DND-41 (cell line): Measurements from ENCODE around the gene MRPL17.

Source experiments
- ATAC-seq: fragments of 200-7000 bp; cut with Tn5 transposase; 3 replicates; pipeline ENCODE4 v1.9.1; 2021; ENCODE audit warnings: low read depth; ENCODE audit not compliant: insufficient read depth
- DNase-seq: peaks from one replicate; pipeline ENCODE4 v3.0.0-alpha.2; 2020
- H2AFZ ChIP-seq: 2 replicates; pipeline ENCODE4 v1.6.0; 2012; ENCODE audit warnings: low read depth, low read length
- H3K27ac ChIP-seq: 2 replicates; pipeline ENCODE4 v1.5.1; 2012; ENCODE audit warnings: low read length, inconsistent platforms
- H3K27me3 ChIP-seq: fragments of 200-600 bp; sonication (generic); 2 replicates; pipeline ENCODE4 v1.6.0; 2012; ENCODE audit warnings: low read length, mild to moderate bottlenecking, inconsistent platforms; ENCODE audit not compliant: insufficient read depth, poor library complexity
- H3K36me3 ChIP-seq: 2 replicates; pipeline ENCODE4 v1.5.1; 2012; ENCODE audit warnings: low read length, inconsistent platforms; ENCODE audit not compliant: insufficient read depth
- H3K4me1 ChIP-seq: 2 replicates; pipeline ENCODE4 v1.5.1; 2012; ENCODE audit warnings: mild to moderate bottlenecking, low read length; ENCODE audit not compliant: insufficient read depth
- H3K4me2 ChIP-seq: 2 replicates; pipeline ENCODE4 v1.6.0; 2012; ENCODE audit warnings: mild to moderate bottlenecking, moderate library complexity, low read length, inconsistent platforms; ENCODE audit not compliant: insufficient read depth
- H3K4me3 ChIP-seq, 2 experiments: fragments of 200-600 bp in 1 of 2; shearing (Covaris generic) in 1 of 2; 2 replicates each; pipeline ENCODE4 v1.5.1; 2012 to 2016; ENCODE audit warnings: inconsistent platforms in 2 of 2, low read length in 2 of 2, mild to moderate bottlenecking in 2 of 2, low read depth in 1 of 2, moderate library complexity in 1 of 2
- H3K79me2 ChIP-seq: 2 replicates; pipeline ENCODE4 v1.6.0; 2012; ENCODE audit warnings: low read length, inconsistent platforms; ENCODE audit not compliant: insufficient read depth
- H3K9ac ChIP-seq: 2 replicates; pipeline ENCODE4 v1.6.0; 2012; ENCODE audit warnings: low read depth, mild to moderate bottlenecking, inconsistent platforms, low read length, moderate library complexity
- H3K9me3 ChIP-seq: 2 replicates; pipeline ENCODE4 v1.5.1; 2012; ENCODE audit warnings: low read length, moderate library complexity, mild to moderate bottlenecking, inconsistent platforms; ENCODE audit not compliant: insufficient read depth, severe bottlenecking
- H4K20me1 ChIP-seq: 2 replicates; pipeline ENCODE4 v1.6.0; 2012; ENCODE audit warnings: low read length; ENCODE audit not compliant: insufficient read depth
- EZH2 ChIP-seq: IDR thresholded peaks from 3 replicates; pipeline ENCODE4 v1.6.1; 2012; ENCODE audit warnings: borderline replicate concordance, low read depth, mild to moderate bottlenecking, moderate library complexity, low read length, inconsistent platforms; ENCODE audit not compliant: severe bottlenecking
- TF ChIP-seq, protein P1 (sequence below): IDR thresholded peaks from 2 replicates; pipeline ENCODE4 v1.5.1; 2012; ENCODE audit warnings: borderline replicate concordance, low read length, moderate library complexity, mild to moderate bottlenecking; ENCODE audit not compliant: poor library complexity, severe bottlenecking; ENCODE audit errors: extremely low read depth

The MRPL17 gene

DNA sequence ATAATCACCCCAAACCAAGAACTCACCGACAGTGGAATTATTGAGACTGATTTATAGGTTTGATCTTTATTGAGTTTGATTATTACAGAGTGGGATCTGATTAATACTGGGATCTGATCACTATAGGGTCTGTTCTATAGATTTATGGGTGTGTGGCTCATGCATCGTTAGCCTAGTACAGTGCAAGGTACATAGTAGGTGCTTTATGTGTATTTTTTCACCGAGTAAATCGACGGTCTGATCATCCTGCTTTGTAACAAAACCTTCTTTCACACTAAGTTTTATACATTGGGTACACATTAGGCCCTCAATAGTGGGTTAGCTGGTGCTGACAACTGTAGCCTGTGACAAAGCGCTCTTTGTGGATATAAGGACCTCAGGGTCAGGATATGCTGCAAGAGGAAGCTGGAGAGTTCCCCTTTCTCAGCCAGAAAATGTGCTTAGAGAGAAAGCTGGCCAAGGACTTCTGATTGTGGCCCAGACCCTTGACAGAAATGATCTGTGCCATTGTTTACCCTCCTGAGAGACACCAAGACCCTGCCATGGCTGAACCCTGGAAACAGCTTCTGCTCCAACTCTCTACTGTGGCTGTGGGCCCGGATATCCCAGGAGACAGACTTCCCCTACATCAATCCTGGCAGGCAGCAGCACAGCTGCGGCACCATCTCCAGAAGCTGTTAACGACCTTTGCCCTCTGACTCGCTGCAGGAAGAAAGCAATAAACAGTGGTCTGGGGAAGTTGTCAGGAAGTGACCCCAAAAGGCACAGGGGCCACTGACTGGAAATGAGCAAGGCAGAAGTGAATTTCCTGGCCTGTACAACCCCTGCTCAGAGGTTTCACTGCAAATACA, 47.8 kb downstream of the MRPL17 start:
- no peak for DNase-seq
- Histone ChIP-seq H3K9ac (no peak overlapping the region), H4K20me1 (no peaks in the 10 kb centered on the region), H3K79me2 (no peaks in the 10 kb centered on the region), H3K27me3 (no peaks in the 10 kb centered on the region), H3K4me3 (no peak overlapping the region), H2AFZ (no peak overlapping the region), H3K4me1 (no peaks in the 10 kb centered on the region), H3K9me3 (no peaks in the 10 kb centered on the region), H3K4me2 (no peak overlapping the region), H3K27ac (no peak overlapping the region), H3K36me3 (no peaks in the 10 kb centered on the region)
- no peak for ATAC-seq
- no peak for TF ChIP-seq EZH2
- TF ChIP-seq, protein P1, sequence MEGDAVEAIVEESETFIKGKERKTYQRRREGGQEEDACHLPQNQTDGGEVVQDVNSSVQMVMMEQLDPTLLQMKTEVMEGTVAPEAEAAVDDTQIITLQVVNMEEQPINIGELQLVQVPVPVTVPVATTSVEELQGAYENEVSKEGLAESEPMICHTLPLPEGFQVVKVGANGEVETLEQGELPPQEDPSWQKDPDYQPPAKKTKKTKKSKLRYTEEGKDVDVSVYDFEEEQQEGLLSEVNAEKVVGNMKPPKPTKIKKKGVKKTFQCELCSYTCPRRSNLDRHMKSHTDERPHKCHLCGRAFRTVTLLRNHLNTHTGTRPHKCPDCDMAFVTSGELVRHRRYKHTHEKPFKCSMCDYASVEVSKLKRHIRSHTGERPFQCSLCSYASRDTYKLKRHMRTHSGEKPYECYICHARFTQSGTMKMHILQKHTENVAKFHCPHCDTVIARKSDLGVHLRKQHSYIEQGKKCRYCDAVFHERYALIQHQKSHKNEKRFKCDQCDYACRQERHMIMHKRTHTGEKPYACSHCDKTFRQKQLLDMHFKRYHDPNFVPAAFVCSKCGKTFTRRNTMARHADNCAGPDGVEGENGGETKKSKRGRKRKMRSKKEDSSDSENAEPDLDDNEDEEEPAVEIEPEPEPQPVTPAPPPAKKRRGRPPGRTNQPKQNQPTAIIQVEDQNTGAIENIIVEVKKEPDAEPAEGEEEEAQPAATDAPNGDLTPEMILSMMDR, result no peak

DNA sequence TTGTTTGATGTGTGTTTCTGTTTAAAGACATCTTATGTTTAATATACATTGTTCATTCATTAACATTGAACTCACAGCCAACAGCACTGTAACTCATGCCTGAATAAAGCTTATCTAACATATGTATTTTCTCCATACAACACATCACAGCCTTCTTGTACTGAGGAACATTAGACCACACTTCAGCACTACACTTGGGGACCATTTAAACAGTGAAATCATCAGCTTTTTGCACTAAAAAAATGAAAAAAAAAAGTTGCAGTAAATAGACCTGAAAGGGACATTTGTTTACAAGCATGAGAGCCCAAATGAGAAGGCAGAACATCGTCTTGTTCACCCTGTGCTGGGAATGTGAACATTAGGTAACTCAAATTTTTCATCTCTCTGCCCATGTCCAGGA, 48.6 kb downstream of the MRPL17 start:
- Histone ChIP-seq H4K20me1 (no peaks in the 10 kb centered on the region), H3K27me3 (no peaks in the 10 kb centered on the region), H3K36me3 (no peaks in the 10 kb centered on the region), H3K4me2 (no peak overlapping the region), H2AFZ (no peak overlapping the region), H3K9ac (no peak overlapping the region), H3K9me3 (no peaks in the 10 kb centered on the region), H3K79me2 (no peaks in the 10 kb centered on the region), H3K4me3 (no peak overlapping the region), H3K4me1 (no peaks in the 10 kb centered on the region), H3K27ac (no peak overlapping the region)
- ATAC-seq (no peak), DNase-seq (no peak)
- no peak for TF ChIP-seq EZH2
- TF ChIP-seq, protein P1, result no peak

DNA sequence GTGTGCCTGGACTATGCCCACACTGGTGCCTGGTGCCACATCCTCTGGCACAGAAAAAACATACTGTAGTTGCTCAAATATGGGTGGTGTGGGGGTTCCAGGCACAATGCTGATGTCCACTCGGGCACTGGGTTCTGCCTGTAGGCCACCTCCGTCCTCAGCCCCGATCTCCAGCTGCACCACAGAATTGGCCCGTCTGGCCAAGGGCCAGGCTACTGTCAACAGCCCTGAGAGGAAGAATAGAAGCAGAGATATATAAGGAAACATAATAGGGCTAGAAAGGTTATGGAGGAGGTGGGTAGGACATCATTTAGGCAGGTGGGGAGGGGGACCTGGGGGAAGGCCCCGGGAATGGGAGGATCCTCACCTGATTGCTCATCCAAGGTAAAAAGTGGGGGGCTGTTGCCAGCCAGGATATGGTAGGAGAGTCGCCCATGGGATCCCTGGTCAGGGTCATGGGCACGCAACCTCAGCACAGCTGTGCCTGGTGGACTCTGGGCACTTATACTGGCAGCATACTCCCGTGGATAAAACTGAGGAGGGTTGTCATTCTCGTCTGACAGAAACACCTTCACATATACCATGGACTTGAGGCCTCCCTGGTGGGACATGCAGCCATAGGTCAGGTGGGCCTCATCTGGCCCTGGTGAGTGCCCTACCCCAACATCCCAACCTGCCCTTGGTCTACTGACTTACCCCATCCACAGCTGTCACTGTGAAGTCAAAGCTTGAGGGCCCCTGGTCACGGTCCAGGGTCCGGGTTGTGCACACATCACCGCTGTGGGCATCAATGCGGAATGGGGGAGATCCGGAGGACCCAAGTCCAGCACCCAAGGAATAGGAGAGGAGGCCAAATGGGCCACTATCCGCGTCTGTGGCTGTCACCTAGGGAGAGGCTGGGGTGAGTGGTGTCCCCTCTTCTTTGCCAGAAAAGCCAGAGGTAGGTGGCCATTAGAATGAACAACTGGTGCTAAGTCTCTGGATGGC, 49.4 kb downstream of the MRPL17 start:
- ATAC-seq (no peak), DNase-seq (no peak)
- Histone ChIP-seq H4K20me1 (no peaks in the 10 kb centered on the region), H3K4me3 (no peak overlapping the region), H3K4me2 (no peak overlapping the region), H3K79me2 (no peaks in the 10 kb centered on the region), H3K27me3 (no peaks in the 10 kb centered on the region), H2AFZ (no peak overlapping the region), H3K4me1 (no peaks in the 10 kb centered on the region), H3K9me3 (no peaks in the 10 kb centered on the region), H3K27ac (no peak overlapping the region), H3K36me3 (no peaks in the 10 kb centered on the region), H3K9ac (no peak overlapping the region)
- TF ChIP-seq EZH2, result no peak
- TF ChIP-seq, protein P1, result no peak
